DOHH2 (cell line): ENCODE data around the gene JAG2.

ENCODE experiments used
- H3F3A ChIP-seq: fragments of 200-600 bp; sonication (generic), shearing (Covaris generic); 2 replicates; pipeline ENCODE4 v1.6.0; 2016; ENCODE audit warnings: antibody characterized with exemption, mild to moderate bottlenecking; ENCODE audit not compliant: control insufficient read depth, insufficient read depth
- H3K27ac ChIP-seq: fragments of 200-600 bp; sonication (generic); 2 replicates; pipeline ENCODE4 v1.5.1; 2014; ENCODE audit warnings: low read depth, mild to moderate bottlenecking, low read length, moderate library complexity
- H3K27me3 ChIP-seq: fragments of 200-600 bp; sonication (generic); 2 replicates; pipeline ENCODE4 v1.6.1; 2014; ENCODE audit warnings: mild to moderate bottlenecking, low read length, mixed read lengths; ENCODE audit not compliant: control insufficient read depth
- H3K36me3 ChIP-seq: fragments of 200-600 bp; sonication (generic); 2 replicates; pipeline ENCODE4 v1.6.1; 2014; ENCODE audit warnings: mild to moderate bottlenecking, low read length, moderate library complexity, mixed read lengths; ENCODE audit not compliant: control insufficient read depth
- H3K4me1 ChIP-seq: fragments of 200-600 bp; sonication (generic); 2 replicates; pipeline ENCODE4 v1.6.1; 2014; ENCODE audit warnings: mild to moderate bottlenecking, low read length, mixed read lengths; ENCODE audit not compliant: control insufficient read depth
- H3K4me2 ChIP-seq: fragments of 200-600 bp; sonication (generic); 2 replicates; pipeline ENCODE4 v1.6.0; 2014; ENCODE audit warnings: mild to moderate bottlenecking, low read length, moderate library complexity
- H3K4me3 ChIP-seq: fragments of 200-600 bp; sonication (generic); 2 replicates; pipeline ENCODE4 v1.5.1; 2014; ENCODE audit warnings: mild to moderate bottlenecking, low read length, mixed read lengths
- H3K79me2 ChIP-seq: fragments of 200-600 bp; sonication (generic); 2 replicates; pipeline ENCODE4 v1.6.1; 2014; ENCODE audit warnings: mild to moderate bottlenecking, low read length, mixed read lengths; ENCODE audit not compliant: control insufficient read depth
- H3K9me2 ChIP-seq: fragments of 200-600 bp; sonication (generic); replicated peaks from 2 replicates; pipeline ENCODE4 v1.6.1; 2014; ENCODE audit warnings: mild to moderate bottlenecking, low read length, mixed read lengths; ENCODE audit not compliant: control insufficient read depth
- H3K9me3 ChIP-seq: fragments of 200-600 bp; sonication (generic); 2 replicates; pipeline ENCODE4 v1.6.1; 2014; ENCODE audit warnings: antibody characterized with exemption, low read length, mixed read lengths; ENCODE audit not compliant: control insufficient read depth, insufficient read depth
- H4K20me1 ChIP-seq: fragments of 200-600 bp; sonication (generic); 2 replicates; pipeline ENCODE4 v1.6.0; 2014; ENCODE audit warnings: low read depth, mild to moderate bottlenecking, antibody characterized with exemption, low read length, moderate library complexity; ENCODE audit not compliant: control insufficient read depth, insufficient read depth
- CTCF ChIP-seq: fragments of 200-600 bp; sonication (generic); IDR thresholded peaks from one replicate; pipeline ENCODE4 v1.5.1; 2014; ENCODE audit warnings: antibody characterized with exemption, mild to moderate bottlenecking, low read depth, low read length; ENCODE audit not compliant: poor library complexity, severe bottlenecking
- EZH2phosphoT487 ChIP-seq: fragments of 200-600 bp; sonication (generic); IDR thresholded peaks from 2 replicates; pipeline ENCODE4 v1.6.1; 2017; ENCODE audit warnings: borderline replicate concordance, mild to moderate bottlenecking, antibody characterized with exemption, low read length, moderate library complexity, mixed read lengths

Gene JAG2

GRCh38 chr14:105141486-105142281 lies 26.9 kb downstream of the JAG2 start:
- peaks cover 16% of the 10 kb centered on the region; the same call in 1 of the 2 replicates for H3K9me3 ChIP-seq
- TF ChIP-seq CTCF (no peak), EZH2phosphoT487 (no peak)
- H3K79me2 ChIP-seq, result no peaks in the 10 kb centered on the region
- no peaks in the 10 kb centered on the region for H3K4me1 ChIP-seq
- H3K4me2 ChIP-seq, result no peak overlapping the region
- H3K9me2 ChIP-seq, result no peaks in the 10 kb centered on the region
- no peaks in the 10 kb centered on the region for H3K36me3 ChIP-seq
- H3K27me3 ChIP-seq, result no peaks in the 10 kb centered on the region
- H4K20me1 ChIP-seq, result no peaks in the 10 kb centered on the region
- H3K27ac ChIP-seq, result no peak overlapping the region
- no peak overlapping the region for H3K4me3 ChIP-seq
- no peaks in the 10 kb centered on the region for H3F3A ChIP-seq

- Histone ChIP-seq H3K9me3 (peaks cover 16% of the 10 kb centered on the region; the same call in 1 of the 2 replicates), H3K36me3 (no peaks in the 10 kb centered on the region), H4K20me1 (no peaks in the 10 kb centered on the region), H3K4me2 (no peak overlapping the region), H3K9me2 (no peaks in the 10 kb centered on the region), H3K4me1 (no peaks in the 10 kb centered on the region), H3F3A (no peaks in the 10 kb centered on the region), H3K27ac (no peak overlapping the region), H3K27me3 (no peaks in the 10 kb centered on the region), H3K4me3 (no peak overlapping the region), H3K79me2 (no peaks in the 10 kb centered on the region)
- no peak for TF ChIP-seq CTCF
- no peak for TF ChIP-seq EZH2phosphoT487
Measured at GRCh38 chr14:105141026-105141425, 27.6 kb downstream of the JAG2 start.

- TF ChIP-seq CTCF, result no peak
- no peak for TF ChIP-seq EZH2phosphoT487
- Histone ChIP-seq H4K20me1 (no peaks in the 10 kb centered on the region), H3K4me2 (no peak overlapping the region), H3K27me3 (no peaks in the 10 kb centered on the region), H3F3A (no peaks in the 10 kb centered on the region), H3K9me3 (peaks cover 16% of the 10 kb centered on the region; the same call in 1 of the 2 replicates), H3K79me2 (no peaks in the 10 kb centered on the region), H3K27ac (no peak overlapping the region), H3K36me3 (no peaks in the 10 kb centered on the region), H3K4me3 (no peak overlapping the region), H3K9me2 (no peaks in the 10 kb centered on the region), H3K4me1 (no peaks in the 10 kb centered on the region)
Measured at GRCh38 chr14:105140581-105140980, 28.0 kb downstream of the JAG2 start.
